Upper lobe of right lung (tissue), 1 donor: ENCODE results near the gene GFRA1. TPM values are rescaled to one million over a fixed set of nuclear protein-coding genes. Genes with fewer than 3 reads are reported as not detected.

Source experiments
- ATAC-seq: fragments of 200-7000 bp; cut with Tn5 transposase; one replicate; pipeline ENCODE4 v1.9.1; 2020; ENCODE audit warnings: mild to moderate bottlenecking, moderate library complexity
- DNase-seq: peaks from one replicate; pipeline ENCODE4 v3.0.0-alpha.2; 2020
- H3K27ac ChIP-seq: fragments of 200-600 bp; one replicate; pipeline ENCODE4 v1.8.0; 2022
- H3K27me3 ChIP-seq: fragments of 200-600 bp; one replicate; pipeline ENCODE4 v1.8.0; 2022; ENCODE audit warnings: mild to moderate bottlenecking
- H3K36me3 ChIP-seq: fragments of 200-600 bp; one replicate; pipeline ENCODE4 v1.8.0; 2022
- H3K4me1 ChIP-seq: fragments of 200-600 bp; one replicate; pipeline ENCODE4 v1.8.0; 2022
- H3K4me3 ChIP-seq: fragments of 200-600 bp; one replicate; pipeline ENCODE4 v1.8.0; 2022; ENCODE audit warnings: mild to moderate bottlenecking
- H3K9me3 ChIP-seq: fragments of 200-600 bp; one replicate; pipeline ENCODE4 v1.8.0; 2022
- intact Hi-C: fragments of 100-400 bp; cut with DNase I; formaldehyde crosslinking; loops from one replicate; pipeline ENCODE4 v1.11.0; 2022
- total RNA-seq: library from RNA; stranded (reverse); fragmentation: NEBNext Ultra II Directional; extraction: Animal tissue kit (Norgen Biotek cat#: 25700); gene quantifications from one replicate; pipeline ENCODE4 v1.2.1, GENCODE V29; 2021
- TF ChIP-seq, protein P1 (sequence below): fragments of 200-600 bp; IDR thresholded peaks from one replicate; pipeline ENCODE4 v1.8.0; 2022; ENCODE audit warnings: antibody characterized with exemption
- donor health status: DM: no; HTN: yes; CAD: no; lungs with severe emphysema.

Gene GFRA1
- total RNA-seq, 1 donor from 2014 or later = 3.4 TPM

DNA sequence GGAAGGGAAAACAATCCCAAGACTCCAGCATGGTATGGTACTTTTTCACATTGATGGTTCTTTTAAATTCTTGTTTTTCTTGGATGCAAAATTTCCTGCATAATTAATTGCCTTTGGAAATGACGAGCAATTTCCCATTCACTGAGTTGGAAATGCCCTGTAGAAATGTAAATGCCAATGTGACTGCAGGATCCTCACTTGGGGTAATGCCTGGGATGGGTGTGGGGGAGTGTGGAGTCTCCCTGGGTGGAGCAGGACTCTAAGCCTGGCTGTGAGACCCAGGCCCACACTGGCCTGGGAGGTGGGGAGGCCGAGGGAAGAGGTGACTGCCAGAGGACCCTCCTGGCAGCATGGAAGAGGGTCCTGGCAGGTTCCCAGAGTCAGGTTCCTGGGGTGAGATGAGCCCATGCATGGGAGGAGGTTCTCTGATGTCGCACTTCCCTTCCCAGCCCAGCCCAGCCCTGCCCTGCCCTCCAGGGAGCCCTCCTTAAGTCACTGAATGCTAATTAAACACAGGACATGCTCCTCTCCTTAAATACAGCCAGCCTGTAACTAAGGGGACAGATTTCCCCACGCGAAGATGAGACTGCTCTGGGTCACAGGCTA is 157.9 kb downstream of the GFRA1 start:
- Histone ChIP-seq H3K27ac (no peak overlapping the region), H3K4me3 (no peak overlapping the region), H3K4me1 (no peaks in the 10 kb centered on the region), H3K36me3 (no peaks in the 10 kb centered on the region), H3K9me3 (no peaks in the 10 kb centered on the region), H3K27me3 (no peaks in the 10 kb centered on the region)
- DNase-seq (no peak), ATAC-seq (no peak)
- TF ChIP-seq, protein P1, sequence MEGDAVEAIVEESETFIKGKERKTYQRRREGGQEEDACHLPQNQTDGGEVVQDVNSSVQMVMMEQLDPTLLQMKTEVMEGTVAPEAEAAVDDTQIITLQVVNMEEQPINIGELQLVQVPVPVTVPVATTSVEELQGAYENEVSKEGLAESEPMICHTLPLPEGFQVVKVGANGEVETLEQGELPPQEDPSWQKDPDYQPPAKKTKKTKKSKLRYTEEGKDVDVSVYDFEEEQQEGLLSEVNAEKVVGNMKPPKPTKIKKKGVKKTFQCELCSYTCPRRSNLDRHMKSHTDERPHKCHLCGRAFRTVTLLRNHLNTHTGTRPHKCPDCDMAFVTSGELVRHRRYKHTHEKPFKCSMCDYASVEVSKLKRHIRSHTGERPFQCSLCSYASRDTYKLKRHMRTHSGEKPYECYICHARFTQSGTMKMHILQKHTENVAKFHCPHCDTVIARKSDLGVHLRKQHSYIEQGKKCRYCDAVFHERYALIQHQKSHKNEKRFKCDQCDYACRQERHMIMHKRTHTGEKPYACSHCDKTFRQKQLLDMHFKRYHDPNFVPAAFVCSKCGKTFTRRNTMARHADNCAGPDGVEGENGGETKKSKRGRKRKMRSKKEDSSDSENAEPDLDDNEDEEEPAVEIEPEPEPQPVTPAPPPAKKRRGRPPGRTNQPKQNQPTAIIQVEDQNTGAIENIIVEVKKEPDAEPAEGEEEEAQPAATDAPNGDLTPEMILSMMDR = no peak
- intact Hi-C loops = no loop called here

GRCh38 chr10:116113721-116114501 is 159.1 kb downstream of the GFRA1 start:
- no peak overlapping the region for H3K27ac ChIP-seq
- intact Hi-C loops = no loop called here
- no peaks in the 10 kb centered on the region for H3K9me3 ChIP-seq
- no peaks in the 10 kb centered on the region for H3K27me3 ChIP-seq
- H3K4me1 ChIP-seq = no peaks in the 10 kb centered on the region
- TF ChIP-seq, protein P1 = no peak
- no peak for DNase-seq
- no peak for ATAC-seq
- no peaks in the 10 kb centered on the region for H3K36me3 ChIP-seq
- no peak overlapping the region for H3K4me3 ChIP-seq

DNA sequence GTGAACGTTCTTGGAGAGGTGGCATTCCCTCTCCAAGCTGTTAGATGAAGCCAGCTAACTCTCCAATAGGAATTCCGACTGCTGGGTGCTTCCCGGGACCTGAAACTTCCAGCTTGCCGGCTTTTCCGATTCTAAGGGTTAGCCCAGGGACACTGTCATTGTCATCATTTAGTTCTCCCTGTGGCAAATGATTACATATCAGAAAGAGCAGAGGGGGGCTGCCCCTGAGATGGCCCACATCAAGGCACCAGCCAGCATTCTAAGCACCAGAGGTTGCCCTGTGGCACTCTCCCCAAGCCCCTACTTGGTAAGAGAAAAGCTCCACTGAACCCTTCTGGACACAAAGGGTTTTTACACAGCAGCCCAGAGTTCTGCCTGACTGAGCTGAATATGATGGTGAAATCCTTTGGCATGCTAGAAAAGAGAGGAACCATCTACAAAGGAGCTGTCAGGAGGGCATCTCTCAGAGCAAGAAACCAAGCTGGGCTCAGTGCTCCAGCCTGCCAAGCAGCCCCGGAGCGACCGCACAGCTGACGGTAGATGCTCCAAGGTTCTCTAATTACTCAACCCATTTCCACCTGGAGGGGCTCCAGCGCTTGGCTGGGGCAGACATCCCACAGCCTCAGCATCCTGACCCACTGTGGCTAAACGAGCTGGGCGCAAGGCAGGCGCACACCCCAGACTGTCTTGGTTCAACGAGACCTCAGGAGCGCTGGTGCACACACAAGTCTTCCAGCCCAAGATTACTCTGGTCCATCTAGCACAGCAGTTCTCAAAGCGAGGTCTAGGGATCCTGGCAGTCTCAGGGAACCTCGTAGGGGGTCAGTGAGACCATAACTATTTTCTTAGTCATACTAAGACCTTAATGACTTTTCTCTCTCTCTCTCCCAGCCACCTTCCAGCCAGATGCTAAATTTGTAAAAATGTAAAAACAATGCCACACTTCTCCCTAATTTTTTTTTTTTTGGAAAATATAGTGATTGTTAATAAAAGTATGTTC is 160.5 kb downstream of the GFRA1 start:
- Histone ChIP-seq H3K27me3 (no peaks in the 10 kb centered on the region), H3K36me3 (no peaks in the 10 kb centered on the region), H3K4me1 (no peaks in the 10 kb centered on the region), H3K4me3 (no peak overlapping the region), H3K27ac (no peak overlapping the region), H3K9me3 (no peaks in the 10 kb centered on the region)
- no peak for DNase-seq
- TF ChIP-seq, protein P1 = no peak
- ATAC-seq = no peak
- intact Hi-C loops = no loop called here

- Histone ChIP-seq H3K9me3 (no peaks in the 10 kb centered on the region), H3K36me3 (no peaks in the 10 kb centered on the region), H3K27me3 (no peaks in the 10 kb centered on the region), H3K4me3 (no peak overlapping the region), H3K27ac (no peak overlapping the region), H3K4me1 (no peaks in the 10 kb centered on the region)
- TF ChIP-seq, protein P1 = no peak
- ATAC-seq (no peak), DNase-seq (no peak)
- intact Hi-C loops = no loop called here
Observed at GRCh38 chr10:116111483-116112095, 161.4 kb downstream of the GFRA1 start.

- intact Hi-C loops = no loop called here
- H3K36me3 ChIP-seq = no peaks in the 10 kb centered on the region
- TF ChIP-seq, protein P1 = no peak
- H3K4me3 ChIP-seq = no peak overlapping the region
- H3K9me3 ChIP-seq = no peaks in the 10 kb centered on the region
- H3K27me3 ChIP-seq = no peaks in the 10 kb centered on the region
- ATAC-seq (no peak), DNase-seq (no peak)
- no peak overlapping the region for H3K27ac ChIP-seq
- H3K4me1 ChIP-seq = no peaks in the 10 kb centered on the region
Observed at GRCh38 chr10:116110736-116111135, 162.3 kb downstream of the GFRA1 start.
